Thoracic aorta (tissue), 2 donors: Measurements from ENCODE around the gene UBE2U. TPM values are rescaled to one million over a fixed set of nuclear protein-coding genes. Genes with fewer than 3 reads are reported as not detected.
A peak's percentile ranks its signal among the peaks of the same experiment; 100 is the strongest.

Source experiments
- ATAC-seq: fragments of 150-250 bp; one replicate; pipeline ENCODE4 v1.8.0; 2017; ENCODE audit warnings: low read depth; ENCODE audit not compliant: insufficient number of reproducible peaks, low FRiP score
- DNase-seq: peaks from one replicate; pipeline ENCODE4 v3.0.0-alpha.2; 2020; ENCODE audit warnings: low spot score
- H3K27ac ChIP-seq, 2 donors: fragments of 200-600 bp; sonication (generic); 1 replicate in 1 of 2; 2 replicates in 1 of 2; pipeline ENCODE4 v1.5.1; 2016; ENCODE audit warnings: mild to moderate bottlenecking in 2 of 2, moderate library complexity in 2 of 2
- H3K27me3 ChIP-seq: fragments of 200-600 bp; sonication (generic); replicated peaks from 2 replicates; pipeline ENCODE4 v1.6.0; 2016; ENCODE audit warnings: mild to moderate bottlenecking; ENCODE audit not compliant: insufficient read depth
- H3K36me3 ChIP-seq: fragments of 200-600 bp; sonication (generic); one replicate; pipeline ENCODE4 v1.5.1; 2016
- H3K4me1 ChIP-seq, 2 donors: fragments of 200-600 bp; sonication (generic); 1 replicate in 1 of 2; 2 replicates in 1 of 2; pipeline versions ENCODE4 v1.5.1 to v1.6.0; 2016; ENCODE audit warnings: low read depth in 2 of 2, mild to moderate bottlenecking in 1 of 2; ENCODE audit not compliant: control insufficient read depth in 1 of 2
- H3K4me3 ChIP-seq: fragments of 200-600 bp; sonication (generic); 2 replicates; pipeline ENCODE4 v1.5.1; 2016; ENCODE audit warnings: mild to moderate bottlenecking
- H3K9me3 ChIP-seq: fragments of 200-600 bp; sonication (generic); 2 replicates; pipeline ENCODE4 v1.5.1; 2016
- CTCF ChIP-seq: fragments of 200-600 bp; sonication (generic); IDR thresholded peaks from one replicate; pipeline ENCODE4 v1.5.1; 2019; ENCODE audit warnings: antibody characterized with exemption
- total RNA-seq, 2 donors: library from RNA; depleted of rRNA; stranded (reverse); fragments of >200 nt; gene quantifications; one replicate each; pipeline versions ENCODE4 v1.1.0 to v1.2.3, GENCODE V29; 2016

The UBE2U gene
- total RNA-seq, 2 donors from 2014 or later: not detected

DNA sequence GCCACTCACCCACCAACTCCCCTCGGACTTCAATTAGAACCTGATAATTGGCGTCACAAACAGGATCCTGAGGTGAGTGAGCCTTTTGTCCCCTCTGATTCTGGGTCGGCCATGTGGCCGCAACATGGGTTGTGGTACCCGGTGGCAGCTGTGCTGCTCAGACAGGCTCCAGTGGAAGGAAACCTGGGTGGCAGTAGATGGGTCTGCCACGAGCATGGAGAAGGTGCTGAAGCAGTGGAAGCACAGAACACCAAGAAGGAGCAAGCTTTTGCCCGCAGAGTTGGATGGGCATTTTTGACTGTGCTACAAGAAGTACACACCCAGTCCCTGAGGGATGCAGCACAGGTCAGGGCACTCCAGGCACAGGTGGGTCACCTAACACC, 16.5 kb upstream of the UBE2U start:
- ATAC-seq: no peak
- Histone ChIP-seq H3K27ac (no peak overlapping the region), H3K4me1 (peaks cover 0 to 20% of the 10 kb centered on the region in 2 donors), H3K36me3 (no peaks in the 10 kb centered on the region), H3K27me3 (no peaks in the 10 kb centered on the region), H3K4me3 (no peak overlapping the region), H3K9me3 (no peaks in the 10 kb centered on the region)
- no peak for DNase-seq
- TF ChIP-seq CTCF: no peak

GRCh38 chr1:64187646-64188045, 15.8 kb upstream of the UBE2U start:
- Histone ChIP-seq H3K27ac (no peak overlapping the region), H3K4me3 (no peak overlapping the region), H3K27me3 (no peaks in the 10 kb centered on the region), H3K4me1 (peaks cover 0 to 20% of the 10 kb centered on the region in 2 donors), H3K9me3 (no peaks in the 10 kb centered on the region), H3K36me3 (no peaks in the 10 kb centered on the region)
- DNase-seq: no peak
- no peak for TF ChIP-seq CTCF
- no peak for ATAC-seq

- ATAC-seq (no peak), DNase-seq (no peak)
- Histone ChIP-seq H3K27ac (no peak overlapping the region), H3K27me3 (no peaks in the 10 kb centered on the region), H3K9me3 (no peaks in the 10 kb centered on the region), H3K36me3 (no peaks in the 10 kb centered on the region), H3K4me1 (peaks cover 10 to 31% of the 10 kb centered on the region in 2 donors), H3K4me3 (no peak overlapping the region)
- TF ChIP-seq CTCF: no peak
These were observed 11.1 kb upstream of the UBE2U start for GRCh38 chr1:64192290-64192689.

GRCh38 chr1:64194168-64195080, 9.0 kb upstream of the UBE2U start:
- no peak for ATAC-seq
- TF ChIP-seq CTCF: no peak
- peak overlapping the region in 1 of 2 donors; percentile 50 for H3K27ac ChIP-seq

DNA sequence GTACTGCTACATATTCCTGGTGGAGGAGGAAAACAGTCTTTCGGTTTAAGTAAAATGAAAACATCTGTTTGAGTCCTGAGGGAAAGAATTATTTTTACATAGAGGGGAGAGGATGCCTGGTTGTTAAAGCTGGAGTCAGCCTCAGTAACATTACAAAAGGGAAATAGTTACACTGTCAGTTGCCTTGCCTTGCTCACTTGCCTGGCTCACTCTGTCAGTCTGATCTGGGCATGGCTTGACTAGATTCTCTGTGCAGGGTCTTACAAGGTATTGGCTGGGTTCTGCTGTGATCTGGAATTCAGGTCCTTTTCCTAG, 8.4 kb upstream of the UBE2U start:
- Histone ChIP-seq H3K4me3 (no peak overlapping the region), H3K27ac (peak overlapping the region in 1 of 2 donors; percentile 50), H3K27me3 (no peaks in the 10 kb centered on the region), H3K36me3 (no peaks in the 10 kb centered on the region), H3K4me1 (peaks cover 10 to 32% of the 10 kb centered on the region in 2 donors), H3K9me3 (no peaks in the 10 kb centered on the region)
- DNase-seq (no peak), ATAC-seq (no peak)
- TF ChIP-seq CTCF: no peak

More at GRCh38 chr1:64194168-64195080, 9.0 kb upstream of the UBE2U start:
- Histone ChIP-seq H3K27me3 (no peaks in the 10 kb centered on the region), H3K9me3 (no peaks in the 10 kb centered on the region), H3K36me3 (no peaks in the 10 kb centered on the region), H3K4me3 (no peak overlapping the region), H3K4me1 (peaks cover 10 to 32% of the 10 kb centered on the region in 2 donors)
- no peak for DNase-seq
